GM23248 (cell line): ENCODE measurements around the gene MAP3K5. TPM values are rescaled to one million over a fixed set of nuclear protein-coding genes. Genes with fewer than 3 reads are reported as not detected.

Source experiments
- DNase-seq: peaks from one replicate; pipeline ENCODE4 v3.0.0-alpha.2; 2015
- H2AFZ ChIP-seq: fragments of 200-600 bp; sonication (generic); 2 replicates; pipeline ENCODE4 v1.6.1; 2016; ENCODE audit warnings: antibody characterized with exemption
- H3F3A ChIP-seq: fragments of 200-600 bp; sonication (generic); 2 replicates; pipeline ENCODE4 v1.6.1; 2016; ENCODE audit warnings: mild to moderate bottlenecking, antibody characterized with exemption, mixed run types; ENCODE audit not compliant: insufficient read depth
- H3K27ac ChIP-seq: fragments of 200-600 bp; sonication (generic); 2 replicates; pipeline ENCODE4 v1.5.1; 2016; ENCODE audit warnings: mild to moderate bottlenecking
- H3K27me3 ChIP-seq: fragments of 200-600 bp; sonication (generic); replicated peaks from 2 replicates; pipeline ENCODE4 v1.6.1; 2016; ENCODE audit warnings: mild to moderate bottlenecking; ENCODE audit not compliant: insufficient read depth
- H3K36me3 ChIP-seq: fragments of 200-600 bp; sonication (generic); 2 replicates; pipeline ENCODE4 v1.6.1; 2016; ENCODE audit warnings: low read depth, mild to moderate bottlenecking
- H3K4me1 ChIP-seq: fragments of 200-600 bp; sonication (generic); 2 replicates; pipeline ENCODE4 v1.6.1; 2016; ENCODE audit warnings: mild to moderate bottlenecking; ENCODE audit not compliant: insufficient read depth
- H3K4me2 ChIP-seq: fragments of 200-600 bp; sonication (generic); one replicate; pipeline ENCODE4 v1.6.1; 2016; ENCODE audit warnings: mild to moderate bottlenecking; ENCODE audit not compliant: unreplicated experiment
- H3K4me3 ChIP-seq: fragments of 200-600 bp; sonication (generic); 2 replicates; pipeline ENCODE4 v1.5.1; 2016; ENCODE audit warnings: mild to moderate bottlenecking
- H3K79me2 ChIP-seq: fragments of 200-600 bp; sonication (generic); 2 replicates; pipeline ENCODE4 v1.6.1; 2016; ENCODE audit warnings: mild to moderate bottlenecking; ENCODE audit not compliant: insufficient read depth
- H3K9ac ChIP-seq: fragments of 200-600 bp; sonication (generic); 2 replicates; pipeline ENCODE4 v1.6.1; 2016; ENCODE audit warnings: mild to moderate bottlenecking
- H3K9me2 ChIP-seq: fragments of 200-600 bp; sonication (generic); 2 replicates; pipeline ENCODE4 v1.6.1; 2016; ENCODE audit warnings: mixed run types, mild to moderate bottlenecking, moderate library complexity; ENCODE audit not compliant: insufficient read depth
- H3K9me3 ChIP-seq: fragments of 200-600 bp; sonication (generic); one replicate; pipeline ENCODE4 v1.6.1; 2017; ENCODE audit warnings: low read depth
- H4K20me1 ChIP-seq: fragments of 200-600 bp; sonication (generic); 2 replicates; pipeline ENCODE4 v1.6.0; 2016; ENCODE audit not compliant: insufficient read depth
- EZH2 ChIP-seq: fragments of 200-600 bp; sonication (generic); IDR thresholded peaks from 2 replicates; pipeline ENCODE4 v1.6.1; 2018; ENCODE audit warnings: antibody characterized with exemption, mild to moderate bottlenecking; ENCODE audit not compliant: insufficient read depth, poor library complexity, severe bottlenecking
- EZH2phosphoT487 ChIP-seq: fragments of 200-600 bp; sonication (generic); IDR thresholded peaks from 2 replicates; pipeline ENCODE4 v1.6.1; 2018; ENCODE audit warnings: antibody characterized with exemption, moderate library complexity, mild to moderate bottlenecking, low read depth; ENCODE audit not compliant: insufficient read depth
- WGBS, 2 experiments: methylation state at CpG; one replicate each; pipeline ENCODE4 v1.1.6; 2015 to 2017; ENCODE audit warnings: low lambda C conversion rate in 2 of 2, low coverage in 1 of 2; ENCODE audit errors: missing lambda C conversion rate in 2 of 2; 5-methylcytosine and 5-hydroxymethylcytosine counted together
- in situ Hi-C: fragments of 300-500 bp; cut with MboI; formaldehyde crosslinking; loops from 2 replicates; pipeline ENCODE4 v1.15.0; 2020
- polyA plus RNA-seq: library from polyadenylated mRNA; unstranded; fragments of >200 nt; fragmentation: Nextera tagmentation; extraction: Ambion mirVana; gene quantifications from 2 replicates; pipeline ENCODE4 v1.2.1, GENCODE V29; 2016
- total RNA-seq: library from RNA; depleted of rRNA; stranded (reverse); fragments of >200 nt; shearing (Covaris generic); gene quantifications from 2 replicates; pipeline ENCODE4 v1.2.3, GENCODE V29; 2014; rRNA removed

Gene MAP3K5, protein sequence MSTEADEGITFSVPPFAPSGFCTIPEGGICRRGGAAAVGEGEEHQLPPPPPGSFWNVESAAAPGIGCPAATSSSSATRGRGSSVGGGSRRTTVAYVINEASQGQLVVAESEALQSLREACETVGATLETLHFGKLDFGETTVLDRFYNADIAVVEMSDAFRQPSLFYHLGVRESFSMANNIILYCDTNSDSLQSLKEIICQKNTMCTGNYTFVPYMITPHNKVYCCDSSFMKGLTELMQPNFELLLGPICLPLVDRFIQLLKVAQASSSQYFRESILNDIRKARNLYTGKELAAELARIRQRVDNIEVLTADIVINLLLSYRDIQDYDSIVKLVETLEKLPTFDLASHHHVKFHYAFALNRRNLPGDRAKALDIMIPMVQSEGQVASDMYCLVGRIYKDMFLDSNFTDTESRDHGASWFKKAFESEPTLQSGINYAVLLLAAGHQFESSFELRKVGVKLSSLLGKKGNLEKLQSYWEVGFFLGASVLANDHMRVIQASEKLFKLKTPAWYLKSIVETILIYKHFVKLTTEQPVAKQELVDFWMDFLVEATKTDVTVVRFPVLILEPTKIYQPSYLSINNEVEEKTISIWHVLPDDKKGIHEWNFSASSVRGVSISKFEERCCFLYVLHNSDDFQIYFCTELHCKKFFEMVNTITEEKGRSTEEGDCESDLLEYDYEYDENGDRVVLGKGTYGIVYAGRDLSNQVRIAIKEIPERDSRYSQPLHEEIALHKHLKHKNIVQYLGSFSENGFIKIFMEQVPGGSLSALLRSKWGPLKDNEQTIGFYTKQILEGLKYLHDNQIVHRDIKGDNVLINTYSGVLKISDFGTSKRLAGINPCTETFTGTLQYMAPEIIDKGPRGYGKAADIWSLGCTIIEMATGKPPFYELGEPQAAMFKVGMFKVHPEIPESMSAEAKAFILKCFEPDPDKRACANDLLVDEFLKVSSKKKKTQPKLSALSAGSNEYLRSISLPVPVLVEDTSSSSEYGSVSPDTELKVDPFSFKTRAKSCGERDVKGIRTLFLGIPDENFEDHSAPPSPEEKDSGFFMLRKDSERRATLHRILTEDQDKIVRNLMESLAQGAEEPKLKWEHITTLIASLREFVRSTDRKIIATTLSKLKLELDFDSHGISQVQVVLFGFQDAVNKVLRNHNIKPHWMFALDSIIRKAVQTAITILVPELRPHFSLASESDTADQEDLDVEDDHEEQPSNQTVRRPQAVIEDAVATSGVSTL (N-terminal part only)
- total RNA-seq: 3.3 and 4.1 TPM in 2 replicates
- polyA plus RNA-seq: 1.1 and 1.4 TPM in 2 replicates

DNA sequence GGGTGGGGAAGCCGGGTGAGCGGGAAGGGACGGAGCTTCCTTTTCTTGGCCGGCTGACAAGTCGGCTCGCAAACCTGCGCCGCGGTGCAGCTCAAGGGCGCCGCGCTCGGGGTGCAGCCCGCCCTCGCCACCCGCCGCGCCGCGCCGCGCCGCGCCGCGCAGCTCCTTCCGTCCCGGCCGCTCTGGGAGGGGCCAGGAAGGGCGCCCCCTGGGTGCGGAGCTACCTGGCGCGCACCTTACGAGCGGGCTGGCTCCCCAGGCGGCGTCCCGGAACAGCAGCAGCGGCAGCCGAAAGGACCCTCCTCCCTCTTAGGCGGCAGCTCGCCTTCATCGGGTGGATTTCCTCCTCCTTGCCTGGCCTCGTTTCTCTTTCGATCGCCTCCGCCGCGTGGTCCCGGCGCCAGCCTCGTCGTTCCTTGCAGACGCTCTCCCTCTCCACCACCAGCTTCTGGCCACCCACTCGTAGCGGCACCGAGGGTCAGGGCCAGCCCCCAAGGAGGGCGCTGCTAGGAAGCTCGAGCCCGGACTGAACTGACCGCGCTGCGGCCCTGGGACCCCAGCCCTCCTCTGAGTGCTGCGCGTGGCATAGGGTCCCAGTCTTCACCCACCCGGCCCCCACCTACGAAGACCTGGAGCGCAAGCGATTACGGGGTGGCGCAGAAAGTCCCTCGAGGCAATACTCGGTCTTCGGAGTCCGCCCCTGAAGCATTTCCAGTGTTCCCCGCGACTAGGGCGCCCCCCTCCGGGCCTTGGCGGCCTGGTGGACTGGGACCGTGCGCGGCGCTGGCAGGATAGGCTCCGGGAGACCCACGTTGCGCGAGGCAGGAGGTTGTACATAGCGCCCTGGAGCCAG, at the start of gene MAP3K5:
Gene MAP3K5, minus strand, starts transcription at position 68 of the 853 bp plus-strand sequence. CDS start 320 bp downstream, outside the sequence.
- Histone ChIP-seq H3K4me2 (peak within 1 kb of the TSS; percentile 93), H3K4me1 (peaks cover 27% of the 10 kb centered on the region), H4K20me1 (no peaks in the 10 kb centered on the region), H3K27ac (peak within 1 kb of the TSS; percentile 41; the same call in 1 of the 2 replicates), H3K36me3 (no peaks in the 10 kb centered on the region), H3K9me2 (no peaks in the 10 kb centered on the region), H3F3A (peaks cover 35% of the 10 kb centered on the region), H3K9me3 (no peaks in the 10 kb centered on the region), H3K4me3 (peak within 1 kb of the TSS; percentile 92), H3K27me3 (no peaks in the 10 kb centered on the region), H2AFZ (peak within 1 kb of the TSS; percentile 97), H3K9ac (peak within 1 kb of the TSS; percentile 92), H3K79me2 (no peaks in the 10 kb centered on the region)
- TF ChIP-seq EZH2 (no peak), EZH2phosphoT487 (no peak)
- DNase-seq: peak; percentile 95
- in situ Hi-C loops: loop anchor here (10.0 kb wide), 1 partner anchor 208 kb away; no protein-coding TSS in a partner anchor
- 0 to 2% methylated on average over 54 to 73 of the region's 89 CpGs for WGBS, 2 experiments

DNA sequence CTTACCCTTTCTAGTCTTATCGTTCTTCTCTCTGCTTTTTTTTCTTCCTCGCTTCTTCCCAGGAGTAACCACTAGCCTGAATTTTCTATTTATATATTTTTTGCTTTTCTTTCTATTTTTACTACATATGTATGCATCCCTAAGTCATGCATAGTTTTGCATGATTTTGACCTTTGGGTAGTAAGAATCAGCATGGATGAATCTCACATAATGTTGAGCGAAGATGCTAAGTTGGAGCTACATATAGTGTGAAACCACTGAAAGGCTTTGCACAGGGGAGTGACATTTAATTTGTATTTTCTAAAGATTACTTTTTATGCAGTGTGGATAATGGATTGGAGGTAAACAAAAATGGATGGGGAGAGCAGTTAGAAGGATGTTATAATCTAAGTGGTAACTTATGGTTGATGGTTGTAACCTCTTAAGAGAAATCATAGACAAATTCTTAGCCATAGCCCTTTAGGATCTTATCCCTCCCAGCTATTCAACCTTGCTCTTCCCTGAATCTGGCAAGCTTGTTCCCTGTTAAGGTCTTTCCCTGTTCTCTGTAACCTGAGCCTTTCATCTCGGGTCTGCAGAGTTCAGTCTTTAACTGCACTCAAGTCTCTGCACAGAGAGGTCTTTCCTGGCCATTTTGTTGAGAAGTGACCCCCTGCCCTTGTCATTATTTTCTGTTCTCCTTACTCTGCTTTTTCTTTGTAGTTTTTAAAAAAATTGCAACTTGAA, 48.2 kb upstream of the MAP3K5 start:
- DNase-seq: no peak
- in situ Hi-C loops: no loop called here
- 86 to 90% methylated on average over 4 of the region's 4 CpGs for WGBS, 2 experiments

DNA sequence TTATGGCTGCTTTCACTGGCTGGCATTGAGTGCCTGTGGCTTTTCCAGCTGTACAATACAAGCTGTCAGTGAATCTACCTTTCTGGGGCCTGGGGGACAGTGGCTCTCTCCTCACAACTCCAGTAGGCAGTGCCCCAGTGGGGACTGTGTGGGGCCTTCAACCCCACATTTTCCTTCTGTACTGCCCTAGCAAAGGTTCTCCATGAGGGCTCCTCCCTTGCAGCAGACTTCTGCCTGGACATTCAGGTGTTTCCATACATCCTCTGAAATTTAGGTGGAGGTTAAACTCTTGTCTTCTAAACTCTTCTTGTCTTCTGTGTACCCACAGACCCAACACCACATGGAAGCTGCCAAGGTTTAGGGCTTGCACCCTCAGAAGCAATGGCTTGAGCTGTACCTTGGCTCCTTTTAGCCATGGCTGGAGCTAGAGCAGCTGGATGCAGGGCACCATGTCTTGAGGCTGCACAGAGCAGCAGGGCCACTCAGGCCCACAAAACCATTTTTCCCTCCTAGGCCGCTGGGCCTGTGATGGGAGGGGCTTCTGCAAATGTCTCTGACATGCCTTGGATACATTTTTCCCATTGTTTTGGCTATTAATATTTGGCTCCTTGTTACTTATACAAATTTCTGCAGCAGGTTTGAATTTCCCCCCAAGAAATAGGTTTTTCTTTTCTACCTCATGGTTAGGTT, 39.7 kb upstream of the MAP3K5 start:
- Histone ChIP-seq H3K27ac (no peak overlapping the region), H3F3A (no peaks in the 10 kb centered on the region), H3K9me3 (no peaks in the 10 kb centered on the region), H2AFZ (no peak overlapping the region), H3K79me2 (no peaks in the 10 kb centered on the region), H3K4me2 (no peak overlapping the region), H3K9ac (no peak overlapping the region), H3K4me1 (no peaks in the 10 kb centered on the region), H3K4me3 (no peak overlapping the region), H3K36me3 (peaks cover 20% of the 10 kb centered on the region), H4K20me1 (no peaks in the 10 kb centered on the region), H3K9me2 (no peaks in the 10 kb centered on the region), H3K27me3 (no peaks in the 10 kb centered on the region)
- WGBS, 2 experiments: 100% methylated on average over 1 of the region's 1 CpG
- DNase-seq: no peak
- in situ Hi-C loops: no loop called here
- no peak for TF ChIP-seq EZH2

More for the DNA sequence above, 48.2 kb upstream of the MAP3K5 start:
- no peak overlapping the region for H2AFZ ChIP-seq
- no peaks in the 10 kb centered on the region for H3K9me2 ChIP-seq
- no peak overlapping the region for H3K4me2 ChIP-seq
- no peaks in the 10 kb centered on the region for H3F3A ChIP-seq
- no peaks in the 10 kb centered on the region for H3K36me3 ChIP-seq
- no peak overlapping the region for H3K27ac ChIP-seq
- H3K9me3 ChIP-seq: no peaks in the 10 kb centered on the region
- H3K9ac ChIP-seq: no peak overlapping the region
- no peak overlapping the region for H3K4me3 ChIP-seq
- TF ChIP-seq EZH2: no peak
- no peak for TF ChIP-seq EZH2phosphoT487
- H3K4me1 ChIP-seq: no peaks in the 10 kb centered on the region
- H3K79me2 ChIP-seq: no peaks in the 10 kb centered on the region
- no peaks in the 10 kb centered on the region for H4K20me1 ChIP-seq
- H3K27me3 ChIP-seq: no peaks in the 10 kb centered on the region
